GM21390 (cell line): ENCODE measurements around the gene ITCH.
"Not testable (repeated sequence)": the region's sequence is repeated elsewhere in the genome, so short reads cannot be mapped to it uniquely, and the experiment has no call there.

Source experiments
- ATAC-seq: cut with Tn5 transposase; IDR thresholded peaks from one replicate; pipeline ENCODE4 v1.9.1; 2021; ENCODE audit not compliant: unreplicated experiment

ITCH gene

DNA sequence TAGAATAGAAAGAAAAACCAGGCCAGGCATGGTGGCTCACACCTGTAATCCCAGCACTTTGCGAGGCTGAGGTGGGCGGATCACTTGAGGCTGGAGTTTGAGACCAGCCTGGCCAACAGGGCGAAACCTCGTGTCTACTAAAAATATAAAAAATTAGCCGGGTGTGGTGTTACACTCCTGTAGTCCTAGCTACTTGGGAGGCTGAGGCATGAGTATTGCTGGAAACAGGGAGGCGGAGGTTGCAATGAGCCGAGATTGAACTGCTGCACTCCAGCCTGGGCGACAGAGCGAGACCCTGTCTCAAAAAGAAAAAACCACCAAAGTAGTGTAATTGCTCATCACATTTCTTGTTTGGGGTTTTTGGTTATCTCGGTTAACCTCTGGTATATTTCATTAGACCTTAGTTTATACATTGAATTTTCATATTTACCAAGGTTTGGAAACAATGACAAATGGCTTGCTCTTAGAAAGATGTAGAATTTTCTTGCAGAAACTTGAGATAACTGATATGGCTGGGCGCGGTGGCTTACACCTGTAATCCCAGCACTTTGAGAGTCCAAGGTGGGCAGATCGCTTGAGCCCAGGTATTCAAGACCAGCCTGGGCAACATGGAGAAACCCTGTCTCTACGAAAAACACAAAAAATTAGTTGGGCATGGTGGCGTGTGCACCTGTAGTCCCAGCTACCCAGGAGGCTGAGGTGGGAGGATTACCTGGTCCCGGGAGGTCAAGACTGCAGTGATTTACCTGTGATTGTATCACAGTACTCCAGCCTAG lies 14.2 kb downstream of the ITCH start:
- ATAC-seq: no peak

DNA sequence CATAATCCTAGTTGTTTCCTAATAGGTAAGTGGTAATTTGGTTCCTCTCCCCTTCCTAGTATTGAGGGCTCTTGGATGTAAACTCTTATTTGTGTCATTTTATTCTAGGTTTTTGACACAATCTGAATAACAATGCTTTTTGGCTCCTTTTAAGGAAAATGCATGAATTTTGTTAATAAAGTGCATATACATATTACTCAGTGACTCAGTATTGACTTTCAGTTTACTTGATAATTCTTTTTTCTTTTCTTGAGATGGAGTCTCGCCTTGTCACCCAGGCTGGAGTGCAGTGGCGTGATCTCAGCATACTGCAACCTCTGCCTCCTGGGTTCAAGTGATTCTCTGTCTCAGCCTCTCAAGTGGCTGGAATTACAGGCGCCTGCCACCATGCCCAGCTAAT lies 19.1 kb downstream of the ITCH start:
- ATAC-seq: no peak

DNA sequence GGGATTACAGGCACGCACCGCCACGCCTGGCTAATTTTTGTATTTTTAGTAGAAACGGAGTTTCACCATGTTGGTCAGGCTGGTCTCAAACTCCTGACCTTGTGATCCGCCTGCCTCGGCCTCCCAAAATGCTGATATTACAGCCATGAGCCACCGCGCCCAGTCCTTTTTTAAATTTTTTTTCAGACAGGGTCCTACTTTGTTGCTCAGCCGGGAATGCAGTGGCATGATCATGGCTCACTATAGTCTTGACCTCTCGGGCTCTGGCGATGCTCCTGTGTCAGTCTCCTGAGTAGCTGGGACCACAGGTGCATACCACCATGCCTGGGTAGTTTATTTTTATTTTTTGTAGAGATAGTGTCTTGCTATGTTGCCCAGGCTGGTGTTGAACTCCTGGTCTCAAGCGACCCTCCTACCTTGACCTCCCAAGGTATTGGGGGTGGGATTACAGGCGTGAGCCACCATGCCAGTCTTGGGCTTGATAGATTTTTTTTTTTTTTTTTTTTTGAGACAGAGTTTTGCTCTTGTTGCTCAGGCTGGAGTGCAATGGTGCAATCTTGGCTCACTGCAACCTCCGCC lies 19.9 kb downstream of the ITCH start:
- not testable (repeated sequence) for ATAC-seq

DNA sequence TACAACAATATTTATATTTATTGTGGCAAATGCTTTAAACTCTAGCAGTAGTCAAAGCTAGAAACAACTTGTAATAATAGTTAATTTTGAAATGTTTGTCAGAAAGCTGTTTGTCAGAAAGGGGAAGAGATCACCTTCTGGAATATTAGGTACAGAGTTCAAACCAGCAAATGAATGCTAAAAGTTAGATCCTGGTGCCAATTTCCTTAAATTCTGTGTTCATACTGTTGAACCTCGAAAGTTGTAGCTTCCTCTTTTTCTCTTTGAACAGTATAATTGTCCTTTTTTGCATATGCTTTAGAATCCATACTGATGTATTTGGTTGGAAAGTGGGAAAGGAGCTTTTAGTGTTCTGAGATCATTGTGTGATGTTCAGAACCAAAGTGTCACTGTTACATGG lies 22.4 kb downstream of the ITCH start:
- ATAC-seq: no peak

DNA sequence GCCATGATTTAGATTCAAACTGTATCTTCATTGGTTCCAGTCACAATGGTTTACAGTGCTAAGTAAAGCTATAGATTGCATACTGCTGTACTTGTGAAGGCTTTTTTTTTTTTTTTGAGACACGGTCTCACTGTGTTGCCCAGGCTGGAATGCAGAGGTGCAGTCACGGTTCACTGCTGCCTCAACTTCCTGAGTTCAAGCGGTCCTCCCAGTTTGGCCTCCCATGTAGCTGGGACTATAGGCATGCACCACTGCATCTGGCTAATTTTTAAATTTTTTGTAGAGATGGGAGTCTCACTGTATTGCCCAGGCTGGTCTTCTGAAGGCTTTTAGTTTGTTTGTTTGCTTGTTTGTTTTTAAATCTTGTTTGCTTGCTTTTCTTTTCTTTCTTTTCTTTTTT lies 24.9 kb downstream of the ITCH start:
- ATAC-seq: no peak

DNA sequence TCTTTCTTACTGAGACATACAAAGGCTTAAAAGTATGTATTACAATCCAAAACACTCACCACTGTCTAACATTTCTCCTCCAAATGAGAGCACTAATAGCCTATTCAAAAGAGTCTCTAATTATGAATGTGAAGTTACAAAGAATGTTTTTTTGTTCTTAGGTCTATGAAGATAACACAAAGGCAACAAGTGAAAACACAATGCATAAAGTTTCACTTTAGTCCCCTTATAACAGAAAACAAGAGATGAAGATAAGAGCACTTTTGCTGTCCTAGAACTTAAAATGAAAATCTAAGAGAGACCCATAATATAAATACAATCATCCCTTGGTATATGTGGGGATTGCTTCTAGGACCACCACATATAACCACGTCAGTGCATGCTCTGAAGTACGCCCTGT lies 25.6 kb downstream of the ITCH start:
- ATAC-seq: no peak

DNA sequence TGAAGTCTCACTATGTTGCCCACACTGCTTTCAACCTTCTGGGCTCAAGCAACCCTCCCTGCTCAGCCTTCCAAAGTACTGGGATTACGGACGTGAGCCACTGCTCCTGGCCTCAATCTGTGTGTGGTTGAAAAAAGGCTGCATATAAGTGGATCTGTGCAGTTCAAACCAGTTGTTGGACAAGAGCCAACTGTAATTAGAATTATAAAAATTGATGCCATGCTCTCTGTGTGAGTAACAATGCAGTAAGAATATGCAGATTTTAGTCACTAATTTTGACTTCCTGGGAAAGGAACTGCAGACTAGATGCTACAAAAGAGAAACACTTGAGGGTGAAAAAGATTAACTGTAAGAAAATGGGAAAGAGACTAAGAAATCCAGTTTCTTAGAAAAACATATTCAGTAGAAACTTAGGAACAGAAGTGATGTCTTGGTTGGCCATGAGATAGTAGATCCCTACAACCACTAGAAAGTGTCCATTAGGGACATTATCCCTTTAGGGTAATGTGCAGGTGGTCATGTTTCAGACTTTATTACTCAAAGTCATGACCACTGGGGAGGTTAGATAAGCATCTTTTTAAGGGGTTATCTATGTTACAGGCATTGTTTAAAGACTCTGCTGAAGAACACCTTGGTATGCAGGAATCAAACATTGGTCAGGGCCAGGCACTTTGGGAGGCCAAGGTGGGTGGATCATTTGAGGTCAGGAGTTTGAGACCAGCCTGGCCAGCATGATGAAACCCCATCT lies 26.3 kb downstream of the ITCH start:
- ATAC-seq: no peak

DNA sequence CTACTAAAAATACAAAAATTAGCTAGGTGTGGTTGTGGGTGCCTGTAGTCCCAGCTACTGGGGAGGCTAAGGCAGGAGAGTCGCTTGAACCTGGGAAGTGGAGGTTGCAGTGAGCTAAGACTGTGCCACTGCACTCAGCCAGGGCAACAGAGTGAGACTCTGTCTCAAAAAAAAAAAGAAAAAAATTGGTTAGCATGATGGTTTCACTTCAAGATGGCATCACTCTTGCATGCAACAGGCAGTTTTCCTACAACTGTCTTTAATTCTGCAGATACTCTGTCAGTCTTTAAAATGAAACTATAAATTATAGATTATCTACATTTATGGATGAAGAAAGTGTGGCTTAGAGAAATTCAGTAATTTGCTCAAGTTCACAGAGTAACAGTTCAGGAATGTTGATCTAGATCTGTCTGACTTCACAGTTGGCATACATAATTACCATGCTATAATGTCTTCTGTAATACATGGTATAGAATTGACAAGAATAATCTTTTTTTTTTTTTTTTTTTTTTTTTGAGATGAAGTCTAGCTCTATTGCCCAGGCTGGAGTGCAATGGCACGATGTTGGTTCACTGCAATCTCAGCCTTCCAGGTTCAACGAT lies 27.0 kb downstream of the ITCH start:
- no peak for ATAC-seq

DNA sequence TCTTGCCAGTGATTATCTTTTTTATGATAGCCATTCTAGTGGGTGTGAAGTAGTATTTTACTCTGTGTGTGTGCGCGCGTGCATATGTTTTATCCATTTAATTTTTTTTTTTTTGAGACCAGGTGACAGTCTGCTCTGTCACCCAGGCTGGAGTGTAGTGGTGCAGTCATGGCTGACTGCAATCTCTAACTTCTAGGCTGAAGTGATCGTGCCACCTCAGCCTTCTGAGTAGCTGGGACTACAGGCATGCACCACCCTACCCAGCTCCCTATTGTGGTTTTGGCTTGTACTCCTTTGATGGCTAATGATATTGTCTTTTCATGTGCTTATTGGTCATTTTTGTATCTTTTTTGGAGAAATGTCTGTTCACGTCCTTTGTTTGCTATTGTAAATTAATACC lies 33.3 kb downstream of the ITCH start:
- ATAC-seq: no peak

DNA sequence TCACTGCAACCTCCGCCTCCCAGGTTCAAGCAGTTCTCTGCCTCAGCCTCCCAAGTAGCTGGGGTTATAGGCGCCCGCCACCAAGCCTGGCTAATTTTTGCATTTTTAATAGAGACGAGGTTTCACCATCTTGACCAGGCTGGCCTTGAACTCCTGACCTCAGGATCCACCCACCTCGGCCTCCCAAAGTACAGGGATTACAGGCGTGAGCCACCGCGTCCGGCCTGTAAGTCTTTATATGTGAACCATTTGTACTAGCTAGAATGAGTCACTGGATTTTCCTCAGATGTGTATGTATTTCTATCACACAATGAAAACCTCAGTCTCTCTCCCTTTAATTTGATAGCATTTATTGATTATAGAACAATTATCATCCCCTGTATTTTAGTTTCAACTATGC lies 34.0 kb downstream of the ITCH start:
- no peak for ATAC-seq

DNA sequence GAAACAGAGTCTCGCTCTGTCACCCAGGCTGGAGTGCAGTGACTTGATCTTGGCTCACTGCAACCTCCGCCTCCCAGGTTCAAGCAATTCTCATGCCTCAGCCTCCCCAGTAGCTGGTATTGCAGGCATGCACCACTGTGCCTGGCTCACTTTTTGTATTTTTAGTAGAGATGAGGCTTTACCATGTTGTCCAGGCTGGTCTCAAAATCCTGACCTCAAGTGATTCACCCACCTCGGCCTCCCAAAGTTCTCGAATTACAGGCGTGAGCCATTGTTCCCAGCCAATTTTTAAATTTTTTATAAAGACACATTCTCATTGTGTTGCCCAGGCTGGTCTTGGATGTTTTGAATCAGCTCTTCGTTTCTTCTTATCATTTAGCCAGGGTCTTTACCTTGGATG lies 37.7 kb downstream of the ITCH start:
- not testable (repeated sequence) for ATAC-seq

DNA sequence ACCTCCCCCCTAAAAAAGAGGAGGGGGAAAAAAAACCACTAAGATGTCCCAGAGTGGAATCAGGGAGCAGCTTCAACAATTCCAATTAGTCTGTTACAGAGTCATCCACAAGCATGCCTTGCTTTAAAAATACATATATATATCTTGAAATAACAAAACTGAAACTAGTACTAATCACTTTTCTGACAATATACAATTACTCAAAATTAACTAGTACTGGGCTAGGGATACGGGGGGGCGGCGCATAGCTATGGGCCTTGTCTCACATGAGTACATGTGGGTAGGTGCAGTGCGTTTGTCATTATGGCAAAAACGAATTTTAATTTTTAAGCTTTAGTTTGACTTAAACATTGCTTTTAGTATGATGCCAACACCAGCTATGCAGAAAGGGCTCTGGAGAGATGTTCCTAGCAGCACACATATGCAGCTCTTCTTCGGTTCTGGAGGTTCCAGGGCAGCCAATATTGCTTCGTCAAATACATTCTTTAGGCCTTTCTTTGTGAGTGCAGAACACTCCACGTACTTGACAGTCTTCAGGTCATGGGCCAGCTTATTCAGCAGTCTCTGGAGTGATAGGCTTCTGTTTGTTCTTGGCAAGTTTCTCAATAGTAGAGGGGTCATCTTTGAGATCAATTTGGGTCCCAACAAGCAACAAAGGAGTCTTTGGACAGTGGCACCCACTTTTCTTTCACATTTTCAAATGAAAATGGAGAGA lies 38.8 kb downstream of the ITCH start:
- no peak for ATAC-seq

DNA sequence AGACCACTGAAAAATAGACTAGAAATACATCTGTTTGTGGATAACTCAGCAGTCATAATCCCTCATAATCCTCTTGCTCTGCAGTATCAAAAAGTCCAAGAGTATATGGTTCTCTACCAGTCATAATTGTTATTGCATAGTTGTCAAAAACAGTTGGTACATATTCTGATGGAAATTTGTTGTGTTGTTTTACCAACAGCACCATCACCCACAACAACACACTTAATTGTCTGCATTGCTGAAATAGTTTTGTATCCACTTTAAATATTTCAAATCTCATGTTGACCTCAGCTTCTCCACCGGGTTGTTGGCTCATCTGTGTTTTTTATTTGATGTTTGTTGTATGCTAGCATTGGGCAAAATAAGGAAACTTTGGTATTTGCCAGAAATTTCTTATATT lies 39.4 kb downstream of the ITCH start:
- no peak for ATAC-seq

DNA sequence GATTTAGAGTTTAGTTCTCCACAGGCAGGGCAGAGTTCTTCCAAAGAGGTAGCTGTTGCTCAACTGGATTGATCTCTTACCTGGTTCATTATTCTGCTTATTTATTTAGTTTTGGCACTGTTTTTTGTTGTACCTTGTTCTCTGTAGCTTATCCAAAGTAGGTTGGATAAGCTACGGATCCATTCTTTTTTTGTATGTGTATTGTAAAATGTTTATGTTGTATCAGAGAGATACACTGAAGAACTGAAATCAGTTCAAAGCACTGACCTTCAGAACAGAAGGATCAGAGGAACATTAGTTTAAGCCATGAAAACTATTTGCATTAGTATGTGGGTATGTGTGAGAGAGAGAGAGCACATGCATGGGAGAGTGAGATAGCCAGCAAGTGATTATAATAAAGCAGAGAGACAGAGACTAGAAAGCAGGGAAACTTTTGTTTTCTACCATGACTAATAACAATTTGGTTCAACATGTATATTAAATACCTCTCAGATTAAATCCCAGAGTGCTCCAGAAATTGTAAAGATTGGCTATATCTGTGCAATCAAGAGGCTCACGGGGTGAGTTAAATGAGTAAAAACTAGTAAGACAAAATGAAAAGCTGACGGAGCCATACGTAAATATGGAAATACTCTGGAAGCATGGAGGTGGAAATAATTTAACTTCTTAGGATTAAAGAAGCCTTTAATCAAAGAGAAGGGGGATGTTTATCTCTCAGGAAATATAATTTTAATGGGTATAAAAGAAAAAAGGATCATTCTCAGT lies 40.2 kb downstream of the ITCH start:
- no peak for ATAC-seq

DNA sequence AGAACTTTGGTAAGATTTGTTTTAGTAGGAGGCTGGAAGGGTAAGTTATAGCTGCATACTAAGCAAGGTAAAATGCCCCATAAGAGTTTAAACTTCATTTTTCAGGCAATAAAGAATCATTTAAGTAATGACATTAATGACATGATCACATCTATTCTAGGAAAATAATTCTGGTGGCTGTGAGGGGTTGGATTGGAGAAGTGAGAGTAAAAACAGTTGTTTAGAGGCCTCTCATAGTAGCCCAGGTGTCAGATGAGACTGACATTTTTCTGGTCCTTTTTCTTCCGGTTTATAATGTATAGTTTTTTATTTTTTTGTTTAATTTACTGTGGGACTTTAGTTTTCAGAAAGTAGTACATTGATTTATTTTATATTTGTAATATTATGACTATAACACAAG lies 40.8 kb downstream of the ITCH start:
- ATAC-seq: no peak

DNA sequence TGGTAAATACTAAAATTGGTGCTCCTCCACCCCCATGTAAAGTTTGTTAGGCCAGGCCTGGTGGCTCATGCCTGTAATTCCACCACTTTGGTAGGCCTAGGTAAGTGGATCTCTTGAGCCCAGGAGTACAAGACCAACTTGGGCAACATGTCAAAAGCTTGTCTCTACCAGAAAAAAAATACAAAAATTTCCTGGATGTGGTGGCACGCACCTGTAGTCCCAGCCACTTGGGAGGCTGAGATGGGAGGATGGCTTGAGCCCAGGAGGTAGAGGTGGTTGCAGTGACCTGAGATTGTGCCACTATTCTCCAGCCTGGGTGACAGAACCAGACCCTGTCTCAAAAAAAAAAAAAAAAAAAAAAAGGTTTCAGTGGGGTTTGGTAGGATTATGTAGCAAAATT lies 41.7 kb downstream of the ITCH start:
- no peak for ATAC-seq

DNA sequence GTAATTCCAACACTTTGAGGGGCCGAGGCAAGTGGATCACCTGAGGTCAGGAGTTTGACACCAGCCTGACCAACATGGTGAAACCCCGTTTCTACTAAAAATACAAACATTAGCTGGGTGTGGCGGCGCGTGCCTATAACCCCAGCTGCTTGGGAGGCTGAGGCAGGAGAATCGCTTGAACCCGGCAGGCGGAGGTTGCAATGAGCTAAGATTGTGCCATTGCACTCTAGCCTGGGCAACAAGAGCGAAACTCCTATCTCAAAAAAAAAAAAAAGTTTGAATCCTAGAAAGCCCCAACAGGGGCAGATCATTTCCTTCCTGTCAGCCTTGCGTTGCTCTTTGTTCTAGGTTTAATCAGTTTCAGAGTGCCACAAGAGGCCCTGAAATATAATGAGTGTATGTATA lies 42.2 kb downstream of the ITCH start:
- not testable (repeated sequence) for ATAC-seq

DNA sequence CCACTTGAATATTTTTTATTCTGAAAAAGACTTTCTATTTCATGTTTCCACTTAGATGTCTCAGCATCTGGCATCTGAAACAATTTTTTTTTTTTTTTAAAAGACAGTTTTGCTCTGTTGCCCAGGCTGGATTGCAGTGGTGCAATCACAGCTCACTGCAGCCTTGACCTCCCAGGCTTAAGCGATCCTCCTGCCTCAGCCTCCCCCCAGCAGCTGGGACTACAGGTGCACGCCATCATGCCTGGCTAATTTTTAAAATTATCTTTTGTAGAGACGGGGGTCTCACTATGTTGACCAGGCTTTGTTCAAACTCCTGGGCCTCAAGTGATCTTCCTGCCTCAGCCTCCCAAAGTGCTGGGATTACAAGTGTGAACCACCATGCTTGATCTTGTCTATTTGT lies 42.9 kb downstream of the ITCH start:
- not testable (repeated sequence) for ATAC-seq

DNA sequence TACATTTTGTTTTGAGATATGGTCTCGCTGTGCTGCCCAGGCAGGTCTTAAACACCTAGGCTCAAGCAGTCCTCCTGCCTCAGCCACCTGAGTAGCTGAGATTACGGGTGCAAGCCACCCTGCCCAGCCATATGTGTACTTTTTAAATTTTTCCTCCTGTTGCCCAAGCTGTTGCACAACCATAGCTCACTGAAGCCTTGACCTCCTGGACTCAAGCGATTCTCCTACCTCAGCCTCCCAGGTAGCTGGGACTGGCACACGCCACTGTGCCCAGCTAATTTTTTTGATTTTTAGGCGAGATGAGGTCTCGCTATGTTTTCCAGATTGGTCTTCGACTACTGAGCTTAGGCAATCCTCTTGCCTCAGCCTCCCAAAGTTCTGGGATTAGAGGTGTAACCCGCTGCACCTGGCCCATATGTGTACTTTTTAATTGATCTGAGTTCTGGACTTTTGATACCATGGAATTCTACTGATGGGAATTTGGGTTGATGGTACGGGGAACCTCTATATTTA lies 44.9 kb downstream of the ITCH start:
- ATAC-seq: no peak

DNA sequence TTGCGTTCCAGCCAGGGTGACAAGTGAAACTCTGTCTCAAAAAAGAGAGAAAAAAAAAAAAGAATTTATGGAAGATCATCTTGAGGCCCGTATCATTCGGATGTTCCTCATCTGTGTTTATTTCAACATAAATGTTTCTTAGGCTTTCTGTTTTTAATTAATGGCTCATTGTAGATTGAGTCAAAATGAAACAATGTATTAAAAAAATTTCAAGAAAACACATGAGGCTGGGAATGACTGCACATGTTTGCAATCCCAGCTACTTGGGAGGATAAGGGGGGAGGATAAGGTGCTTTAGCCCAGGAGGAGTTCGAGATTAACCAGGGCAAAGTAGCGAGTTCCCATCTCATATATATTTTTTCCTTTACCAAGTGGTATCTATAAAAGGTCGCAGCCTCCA lies 47.3 kb downstream of the ITCH start:
- no peak for ATAC-seq
